ENCODE measurements around the gene SEMA6C.
"Not testable (repeated sequence)": the region's sequence is repeated elsewhere in the genome, so short reads cannot be mapped to it uniquely, and the experiment has no call there.

Gene SEMA6C, protein sequence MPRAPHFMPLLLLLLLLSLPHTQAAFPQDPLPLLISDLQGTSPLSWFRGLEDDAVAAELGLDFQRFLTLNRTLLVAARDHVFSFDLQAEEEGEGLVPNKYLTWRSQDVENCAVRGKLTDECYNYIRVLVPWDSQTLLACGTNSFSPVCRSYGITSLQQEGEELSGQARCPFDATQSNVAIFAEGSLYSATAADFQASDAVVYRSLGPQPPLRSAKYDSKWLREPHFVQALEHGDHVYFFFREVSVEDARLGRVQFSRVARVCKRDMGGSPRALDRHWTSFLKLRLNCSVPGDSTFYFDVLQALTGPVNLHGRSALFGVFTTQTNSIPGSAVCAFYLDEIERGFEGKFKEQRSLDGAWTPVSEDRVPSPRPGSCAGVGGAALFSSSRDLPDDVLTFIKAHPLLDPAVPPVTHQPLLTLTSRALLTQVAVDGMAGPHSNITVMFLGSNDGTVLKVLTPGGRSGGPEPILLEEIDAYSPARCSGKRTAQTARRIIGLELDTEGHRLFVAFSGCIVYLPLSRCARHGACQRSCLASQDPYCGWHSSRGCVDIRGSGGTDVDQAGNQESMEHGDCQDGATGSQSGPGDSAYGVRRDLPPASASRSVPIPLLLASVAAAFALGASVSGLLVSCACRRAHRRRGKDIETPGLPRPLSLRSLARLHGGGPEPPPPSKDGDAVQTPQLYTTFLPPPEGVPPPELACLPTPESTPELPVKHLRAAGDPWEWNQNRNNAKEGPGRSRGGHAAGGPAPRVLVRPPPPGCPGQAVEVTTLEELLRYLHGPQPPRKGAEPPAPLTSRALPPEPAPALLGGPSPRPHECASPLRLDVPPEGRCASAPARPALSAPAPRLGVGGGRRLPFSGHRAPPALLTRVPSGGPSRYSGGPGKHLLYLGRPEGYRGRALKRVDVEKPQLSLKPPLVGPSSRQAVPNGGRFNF
- total RNA-seq = 1.6 to 6.4 (median 5.6) reads per million in 3 experiments

GRCh38 chr1:151146412-151147131 is at the start of gene SEMA6C:
SEMA6C (minus strand) TSS chr1:151146631; CDS start chr1:151142621, 4,010 bp downstream.
- DNase-seq = peak; percentile 80

DNA sequence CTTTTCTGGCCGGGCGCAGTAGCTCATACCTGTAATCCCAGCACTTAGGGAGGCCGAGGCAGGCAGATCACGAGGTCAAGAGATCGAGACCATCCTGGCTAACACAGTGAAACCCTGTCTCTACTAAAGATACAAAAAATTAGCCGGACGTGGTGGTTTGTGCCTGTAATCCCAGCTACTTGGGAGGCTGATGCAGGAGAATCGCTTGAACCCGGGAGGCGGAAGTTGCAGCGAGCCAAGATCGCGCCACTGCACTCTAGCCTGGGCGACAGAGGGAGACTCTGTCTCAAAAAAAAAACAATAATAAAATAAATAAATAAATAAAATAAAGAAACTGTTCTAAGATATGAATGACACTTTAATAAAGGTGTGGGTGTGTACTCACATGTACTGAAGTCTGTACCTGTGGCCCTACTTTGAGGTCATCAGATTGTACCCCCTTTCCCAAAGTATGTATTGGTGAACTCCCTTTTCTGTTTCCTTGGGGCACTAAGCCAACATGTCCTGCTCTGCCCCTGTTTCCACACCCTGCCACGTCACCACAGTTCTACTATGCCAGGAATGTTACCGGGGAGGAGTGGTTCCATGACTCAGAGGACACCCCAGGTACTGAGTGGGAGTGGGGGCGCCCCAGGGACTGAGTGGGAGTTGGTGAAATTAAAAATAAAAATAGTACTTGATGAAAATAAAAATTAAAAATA is 48.6 kb upstream of the SEMA6C start:
- DNase-seq = not testable (repeated sequence)

DNA sequence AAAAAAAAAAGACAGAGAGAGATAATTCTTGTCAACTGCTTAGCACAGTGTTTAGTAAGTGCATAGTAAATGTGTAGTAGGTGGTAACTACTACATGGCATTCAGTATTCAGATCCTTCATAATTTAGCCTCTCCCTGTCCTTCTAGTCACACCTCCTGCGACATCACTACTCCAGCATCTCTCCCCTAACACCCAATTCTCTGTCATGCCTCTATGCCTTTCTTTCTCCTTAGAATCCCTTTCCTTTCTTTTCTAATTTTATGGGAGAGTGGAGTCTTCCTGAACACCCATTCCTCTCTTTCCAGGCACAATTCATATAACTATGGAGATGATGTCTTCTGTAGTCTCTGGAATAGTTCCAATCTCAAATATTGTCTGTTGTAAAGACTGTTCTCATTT is 47.4 kb upstream of the SEMA6C start:
- DNase-seq = no peak

DNA sequence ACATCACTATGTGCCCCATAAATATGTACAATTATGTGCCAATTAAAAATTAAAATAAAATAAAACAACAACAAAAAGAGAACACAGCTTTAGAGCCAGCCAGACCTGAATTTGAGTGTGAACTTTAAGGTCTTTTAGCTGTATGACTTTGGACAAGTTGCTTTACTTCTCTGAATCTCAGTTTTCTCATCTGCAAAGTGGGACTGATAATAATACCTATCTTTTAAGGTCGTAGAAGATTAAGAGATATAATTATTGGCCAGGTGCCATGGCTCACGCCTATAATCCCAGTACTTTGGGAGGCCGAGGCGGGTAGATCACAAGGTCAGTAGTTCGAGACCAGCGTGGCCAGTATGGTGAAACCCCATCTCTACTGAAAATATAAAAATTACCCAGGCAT is 46.9 kb upstream of the SEMA6C start:
- DNase-seq = no peak

- no peak for DNase-seq
These were observed 45.6 kb upstream of the SEMA6C start for GRCh38 chr1:151192047-151192446.

GRCh38 chr1:151189637-151190445 is 43.4 kb upstream of the SEMA6C start, which contains the start of gene VPS72:
VPS72 (minus strand) TSS chr1:151190197; CDS start chr1:151190121, 76 bp downstream.
- DNase-seq = peak; percentile 83

DNA sequence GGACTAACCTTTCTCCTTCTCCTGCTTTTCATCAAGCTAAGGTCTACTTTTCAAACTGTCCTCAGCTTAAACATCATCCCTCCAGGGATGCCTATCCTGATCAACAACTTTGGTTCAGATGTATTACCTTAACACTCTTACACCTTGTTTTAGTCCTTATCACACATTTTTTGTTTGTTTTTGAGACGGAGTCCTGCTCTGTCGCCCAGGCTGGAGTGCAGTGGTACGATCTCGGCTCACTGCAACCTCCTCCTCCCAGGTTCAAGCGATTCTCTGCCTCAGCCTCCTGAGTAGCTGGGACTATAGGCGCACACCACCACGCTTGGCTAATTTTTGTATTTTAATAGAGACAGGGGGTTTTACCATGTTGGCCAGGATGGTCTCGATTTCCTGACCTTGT is 42.2 kb upstream of the SEMA6C start:
- DNase-seq = not testable (repeated sequence)

GRCh38 chr1:151187205-151187604 is 40.8 kb upstream of the SEMA6C start:
- DNase-seq = no peak

- no peak for DNase-seq
These were observed 37.8 kb upstream of the SEMA6C start for GRCh38 chr1:151184211-151184610.

- DNase-seq = no peak
These were observed 30.1 kb upstream of the SEMA6C start for GRCh38 chr1:151176514-151177045.

DNA sequence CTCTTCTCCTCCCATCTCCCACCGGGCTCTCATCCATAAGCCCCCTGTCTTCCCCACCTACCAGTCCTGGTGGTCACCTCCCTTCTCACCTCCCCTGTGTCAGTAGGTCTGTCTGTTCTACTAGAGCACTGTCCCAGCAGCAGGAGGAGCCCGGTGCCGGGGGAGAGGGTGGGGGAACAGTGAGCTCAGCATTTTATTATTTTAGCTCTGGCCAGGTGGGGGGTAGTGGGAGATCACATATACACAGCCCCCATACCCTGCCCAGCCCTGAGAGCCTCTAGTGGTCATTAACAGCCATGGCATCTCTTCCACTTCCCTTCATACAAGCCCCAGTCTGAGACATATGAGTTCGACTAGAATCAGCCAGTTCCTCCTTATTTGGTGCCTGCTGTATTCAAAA is 29.4 kb upstream of the SEMA6C start, which contains the start of gene TMOD4:
TMOD4 (minus strand) TSS at position 119 of the 400 bp plus-strand sequence. CDS start 1,106 bp downstream, outside the sequence.
- no peak for DNase-seq

- no peak for DNase-seq
These were observed 28.8 kb upstream of the SEMA6C start for GRCh38 chr1:151175041-151175741.

DNA sequence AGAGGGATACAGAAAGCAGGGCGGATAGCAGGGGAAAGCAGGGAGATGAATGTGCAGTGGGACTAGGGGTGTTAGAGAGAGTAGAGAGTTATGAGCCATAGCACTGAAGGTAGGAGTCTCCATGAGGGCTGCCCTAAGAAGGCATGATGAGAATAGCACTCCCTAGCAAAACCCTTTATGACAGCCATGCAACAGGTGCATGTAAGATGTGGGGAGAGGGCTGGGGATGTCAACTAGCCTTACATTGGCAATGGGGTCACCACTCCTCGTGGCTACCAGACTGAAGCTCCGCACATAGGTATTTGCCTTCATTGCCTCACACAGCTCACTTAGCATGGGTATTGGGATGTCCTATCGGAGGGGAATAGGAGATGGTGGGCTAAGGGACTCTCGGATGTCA is 24.8 kb upstream of the SEMA6C start:
- DNase-seq = no peak

- no peak for DNase-seq
These were observed 20.7 kb upstream of the SEMA6C start for GRCh38 chr1:151167116-151167515.

GRCh38 chr1:151166505-151166956 is 20.1 kb upstream of the SEMA6C start:
- DNase-seq = no peak

- peak; percentile 98 for DNase-seq
These were observed 19.5 kb upstream of the SEMA6C start, which contains the start of the genes LYSMD1 and SCNM1 for GRCh38 chr1:151165738-151166504. LYSMD1 (minus strand) TSS chr1:151165902; CDS start chr1:151165258, 644 bp downstream. SCNM1 (plus strand) TSS chr1:151166144; CDS start chr1:151166153, 9 bp downstream.

DNA sequence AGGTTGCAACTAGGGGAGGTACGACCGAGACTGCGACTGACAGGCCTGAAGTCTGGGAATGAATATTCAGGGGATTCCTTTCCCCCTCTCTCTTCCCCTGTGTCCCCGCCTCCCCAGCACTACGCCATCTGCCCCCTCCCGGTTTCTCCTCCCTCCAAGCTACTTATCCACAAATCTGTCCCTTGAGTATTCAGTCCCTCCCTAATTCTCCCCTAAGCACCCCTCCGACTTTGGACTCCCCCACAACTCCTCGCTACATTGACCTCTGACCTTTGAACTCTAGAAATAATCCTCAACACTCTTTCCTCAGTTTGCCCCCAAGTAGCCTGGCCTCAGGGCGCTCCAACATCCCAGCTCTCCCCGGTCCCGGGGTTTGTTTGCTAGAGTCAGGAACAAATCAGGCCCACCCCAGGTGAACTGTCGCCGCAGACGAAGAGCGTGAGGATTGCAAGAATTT is 18.9 kb upstream of the SEMA6C start:
- DNase-seq = no peak

- DNase-seq = no peak
These were observed 18.4 kb upstream of the SEMA6C start for GRCh38 chr1:151164732-151165280.
